TTC549 (cell line): Measurements from ENCODE around the gene USP6NL.
"Not testable (repeated sequence)": the region's sequence is repeated elsewhere in the genome, so short reads cannot be mapped to it uniquely, and the experiment has no call there.

Source experiments
- FAIRE-seq: peaks from 2 replicates; lab custom pipeline; 2012; peaks lifted over from hg19 to GRCh38; lab: Jason Lieb, UNC

The USP6NL gene

GRCh38 chr10:11611248-11612020, at the start of gene USP6NL:
Gene USP6NL (minus strand): TSS chr10:11611650. CDS start chr10:11597634, 14,016 bp downstream.
- no peak for FAIRE-seq

- FAIRE-seq = no peak
Measured at GRCh38 chr10:11658801-11659368, 47.4 kb upstream of the USP6NL start.

- no peak for FAIRE-seq
Measured at GRCh38 chr10:11655836-11656235, 44.4 kb upstream of the USP6NL start.

GRCh38 chr10:11654659-11655058, 43.2 kb upstream of the USP6NL start:
- no peak for FAIRE-seq

GRCh38 chr10:11653758-11654471, 42.5 kb upstream of the USP6NL start:
- FAIRE-seq = no peak

- FAIRE-seq = no peak
Measured at GRCh38 chr10:11647676-11648075, 36.2 kb upstream of the USP6NL start.

GRCh38 chr10:11646450-11646849, 35.0 kb upstream of the USP6NL start:
- no peak for FAIRE-seq

- FAIRE-seq = no peak
Measured at GRCh38 chr10:11643039-11643438, 31.6 kb upstream of the USP6NL start.

GRCh38 chr10:11642566-11642965, 31.1 kb upstream of the USP6NL start:
- no peak for FAIRE-seq

- no peak for FAIRE-seq
Measured at GRCh38 chr10:11639849-11640764, 28.7 kb upstream of the USP6NL start.

GRCh38 chr10:11639362-11639761, 27.9 kb upstream of the USP6NL start:
- no peak for FAIRE-seq

- FAIRE-seq = no peak
Measured at GRCh38 chr10:11638055-11638698, 26.7 kb upstream of the USP6NL start.

- FAIRE-seq = no peak
Measured at GRCh38 chr10:11636697-11637303, 25.4 kb upstream of the USP6NL start.

- FAIRE-seq = no peak
Measured at GRCh38 chr10:11631890-11632587, 20.6 kb upstream of the USP6NL start.

- no peak for FAIRE-seq
Measured at GRCh38 chr10:11631291-11631690, 19.8 kb upstream of the USP6NL start.

- no peak for FAIRE-seq
Measured at GRCh38 chr10:11629731-11630130, 18.3 kb upstream of the USP6NL start.

- FAIRE-seq = not testable (repeated sequence)
Measured at GRCh38 chr10:11627941-11628340, 16.5 kb upstream of the USP6NL start.

- FAIRE-seq = no peak
Measured at GRCh38 chr10:11626071-11626470, 14.6 kb upstream of the USP6NL start.

- FAIRE-seq = no peak
Measured at GRCh38 chr10:11625019-11625735, 13.7 kb upstream of the USP6NL start.

- FAIRE-seq = no peak
Measured at GRCh38 chr10:11617233-11617632, 5.8 kb upstream of the USP6NL start.
